HG03432 (cell line): Measurements from ENCODE around the gene BBIP1.

Experiments
- ATAC-seq: cut with Tn5 transposase; IDR thresholded peaks from one replicate; pipeline ENCODE4 v1.9.1; 2021; ENCODE audit warnings: mild to moderate bottlenecking, moderate library complexity; ENCODE audit not compliant: unreplicated experiment

The BBIP1 gene

GRCh38 chr10:110918643-110919348 lies at the start of gene BBIP1:
Gene BBIP1 (minus strand): TSS chr10:110919180. CDS start chr10:110918157, 1,023 bp downstream.
- peak; percentile 82 for ATAC-seq

DNA sequence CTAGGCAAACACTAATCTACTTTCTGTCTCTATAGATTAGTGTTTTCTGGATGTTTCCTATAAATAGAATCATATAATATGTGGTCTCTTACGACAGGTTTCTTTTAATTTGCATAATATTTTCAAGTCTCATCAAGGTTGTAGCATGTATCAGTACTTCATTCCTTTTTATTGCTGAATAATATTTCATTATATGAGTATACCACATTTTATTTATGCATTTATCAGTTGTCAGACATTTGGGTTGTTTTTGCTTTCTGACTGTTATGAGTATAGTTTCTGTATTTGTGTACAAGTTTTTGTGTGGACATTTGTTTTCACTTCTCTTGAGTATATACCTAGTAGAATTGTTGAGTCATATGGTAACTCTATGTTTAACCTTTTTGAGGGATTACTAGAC lies 48.7 kb upstream of the BBIP1 start:
- peak; percentile 61 for ATAC-seq

GRCh38 chr10:110967009-110967630 lies 48.1 kb upstream of the BBIP1 start:
- ATAC-seq: no peak

DNA sequence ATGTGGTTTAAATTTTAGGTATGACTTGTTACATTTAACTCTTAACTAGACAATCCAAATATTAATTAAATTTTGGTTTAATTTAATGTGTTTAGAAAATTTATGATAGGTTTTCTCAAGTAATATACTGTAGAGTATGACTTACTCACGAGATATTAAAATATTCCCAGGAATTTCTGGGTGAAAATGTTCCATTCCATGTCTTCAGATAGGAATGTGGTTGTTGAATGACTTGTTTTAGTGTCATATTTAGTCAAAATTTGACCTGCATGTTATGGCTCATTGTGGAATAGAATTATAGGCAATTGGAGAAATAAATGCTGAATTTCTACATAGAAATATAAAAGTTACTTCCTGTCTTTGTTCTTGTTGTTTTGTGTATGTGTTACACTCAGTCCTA lies 47.2 kb upstream of the BBIP1 start:
- ATAC-seq: no peak

- no peak for ATAC-seq
These were observed 46.2 kb upstream of the BBIP1 start for GRCh38 chr10:110965216-110965615.

DNA sequence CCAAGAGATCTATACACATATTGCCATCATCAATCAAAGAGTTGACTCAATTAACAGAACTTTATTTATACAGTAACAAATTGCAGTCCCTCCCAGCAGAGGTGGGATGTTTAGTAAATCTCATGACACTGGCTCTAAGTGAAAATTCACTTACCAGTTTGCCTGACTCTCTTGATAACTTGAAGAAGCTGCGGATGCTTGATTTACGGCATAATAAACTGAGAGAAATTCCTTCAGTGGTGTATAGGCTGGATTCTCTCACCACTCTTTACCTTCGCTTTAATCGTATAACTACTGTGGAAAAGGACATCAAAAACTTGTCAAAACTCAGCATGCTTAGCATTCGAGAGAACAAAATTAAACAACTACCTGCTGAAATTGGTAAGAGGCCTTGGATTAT lies 45.7 kb upstream of the BBIP1 start:
- ATAC-seq: no peak

GRCh38 chr10:110963162-110963561 lies 44.2 kb upstream of the BBIP1 start:
- ATAC-seq: no peak

- no peak for ATAC-seq
These were observed 43.5 kb upstream of the BBIP1 start for GRCh38 chr10:110962443-110962842.

- no peak for ATAC-seq
These were observed 41.3 kb upstream of the BBIP1 start for GRCh38 chr10:110960333-110960712.

GRCh38 chr10:110959379-110960332 lies 40.7 kb upstream of the BBIP1 start:
- ATAC-seq: no peak

DNA sequence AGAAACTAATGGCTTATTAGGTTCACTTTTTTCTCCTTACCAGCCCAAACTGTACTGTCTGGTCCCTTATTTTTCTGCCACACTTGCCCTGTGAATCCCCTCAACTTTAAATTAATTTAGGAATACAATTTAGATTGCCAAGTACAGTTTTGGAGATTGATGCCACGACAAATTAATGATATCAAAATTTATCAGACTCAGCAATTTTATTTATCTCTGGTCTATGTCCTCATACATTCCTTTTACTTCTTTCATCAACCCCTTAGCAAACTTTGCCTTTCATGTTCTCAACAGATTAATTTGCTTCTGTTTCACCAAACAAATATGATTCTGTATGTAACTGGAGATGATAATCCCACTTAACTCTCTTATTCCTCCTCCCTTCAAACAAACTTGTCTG lies 38.6 kb upstream of the BBIP1 start:
- no peak for ATAC-seq

DNA sequence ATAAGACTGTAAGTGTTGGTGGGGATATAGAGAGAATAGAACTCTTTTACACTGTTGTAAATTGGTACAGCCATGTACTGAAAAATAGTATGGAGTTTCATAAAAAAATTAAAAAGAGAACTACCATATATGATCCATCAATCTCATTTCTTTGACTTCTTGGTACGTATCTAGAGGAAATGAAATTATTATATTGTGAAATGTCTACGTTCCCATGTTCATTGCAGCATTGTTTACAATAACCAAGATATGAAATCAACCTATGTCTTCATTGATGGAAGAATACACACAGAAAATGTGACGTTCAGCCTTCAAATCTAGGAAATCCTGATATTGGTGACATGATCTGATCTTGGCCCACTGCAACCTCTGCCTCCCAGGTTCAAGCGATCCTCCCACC lies 32.4 kb upstream of the BBIP1 start:
- ATAC-seq: no peak

DNA sequence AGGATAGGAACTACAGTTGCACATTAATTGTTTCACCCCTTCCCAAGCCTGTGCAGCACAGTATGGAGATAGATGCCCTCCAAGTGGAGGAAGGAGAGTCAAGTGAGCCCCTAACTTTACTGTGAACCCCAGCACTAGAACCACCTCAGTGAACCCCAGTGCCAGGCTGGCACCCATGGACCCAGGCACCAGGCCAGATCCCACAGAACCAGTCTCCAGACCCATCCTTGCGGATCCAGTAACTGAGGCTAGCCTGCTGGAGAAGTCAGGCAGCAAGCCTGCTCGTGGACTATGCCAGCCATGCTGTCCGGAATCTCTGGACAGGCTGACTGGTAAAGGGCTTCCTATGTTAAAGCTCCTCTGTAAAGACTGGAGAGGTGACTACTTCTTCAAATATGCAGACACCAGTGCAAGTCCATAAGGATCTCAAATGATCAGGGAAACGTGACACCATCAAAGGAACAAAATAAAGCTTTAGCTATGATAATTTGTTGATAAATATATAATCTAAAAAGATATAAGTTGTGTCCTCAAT lies 28.1 kb upstream of the BBIP1 start:
- no peak for ATAC-seq

- ATAC-seq: no peak
These were observed 27.5 kb upstream of the BBIP1 start for GRCh38 chr10:110946496-110946895.

- ATAC-seq: no peak
These were observed 25.9 kb upstream of the BBIP1 start for GRCh38 chr10:110944792-110945396.

GRCh38 chr10:110939419-110939818 lies 20.4 kb upstream of the BBIP1 start:
- ATAC-seq: no peak

- no peak for ATAC-seq
These were observed 17.8 kb upstream of the BBIP1 start for GRCh38 chr10:110936757-110937156.

DNA sequence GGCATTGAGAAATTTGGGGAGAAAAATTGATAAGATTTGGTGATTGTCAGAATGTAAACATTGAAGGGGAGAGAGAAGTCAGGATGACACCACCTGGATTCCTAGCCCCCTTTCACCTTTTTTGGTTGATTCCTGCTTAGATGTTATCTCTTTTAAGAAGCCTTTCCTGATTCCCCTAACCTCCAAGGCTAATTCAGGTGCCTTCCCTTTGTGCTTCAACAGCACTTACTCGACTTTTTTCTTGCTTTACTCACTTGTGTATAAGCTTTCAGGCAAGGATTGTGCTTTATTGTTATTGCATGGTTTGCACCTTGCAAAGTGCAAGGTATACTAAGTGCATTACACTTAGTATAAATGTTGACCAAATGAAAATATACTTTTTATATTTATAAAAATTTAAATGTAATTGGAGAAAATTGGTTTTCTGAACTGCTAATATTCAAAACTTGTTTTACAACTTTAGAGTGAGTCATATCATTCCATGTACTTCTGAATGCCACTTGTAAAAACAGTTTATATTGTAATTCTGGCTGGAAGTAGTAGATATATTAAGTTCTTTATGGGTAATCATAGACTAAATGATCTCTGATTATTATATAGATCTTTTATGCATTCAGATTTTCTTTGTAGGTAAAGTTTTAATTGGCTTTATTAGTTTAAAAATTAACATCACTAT lies 13.7 kb upstream of the BBIP1 start:
- no peak for ATAC-seq

- ATAC-seq: peak; percentile 33
These were observed 12.9 kb upstream of the BBIP1 start for GRCh38 chr10:110931769-110932381.

GRCh38 chr10:110927461-110927860 lies 8.5 kb upstream of the BBIP1 start:
- ATAC-seq: no peak
